ENCODE data around the gene EEFSEC. TPM values are rescaled to one million over a fixed set of nuclear protein-coding genes. Genes with fewer than 3 reads are reported as not detected.

EEFSEC gene
- total RNA-seq, 1 experiment from 2014 or later: 14.6 TPM

GRCh38 chr3:128267541-128267940 lies 114.3 kb downstream of the EEFSEC start:
- ChIA-PET POLR2A (no interaction called here), CTCF (no interaction called here)
- no peak for TF ChIP-seq CTCF (IDR thresholded peaks at IDR 0.05; ENCODE audit: unreplicated experiment)
- H3K9me3 Mint-ChIP-seq (ENCODE audit: unreplicated experiment): no peaks in the 10 kb centered on the region
- no peaks in the 10 kb centered on the region for H3K27me3 Mint-ChIP-seq (ENCODE audit: insufficient read depth, unreplicated experiment)
- intact Hi-C loops (cut with micrococcal nuclease): no loop called here
- BruUV-seq (replicated peaks): no TSS peak
- peaks cover 12% of the 10 kb centered on the region for H3K36me3 Mint-ChIP-seq (ENCODE audit: insufficient read depth, unreplicated experiment)
- DNase-seq (ENCODE audit: unreplicated experiment): no peak
- peaks cover 5% of the 10 kb centered on the region for H3K4me1 Mint-ChIP-seq (ENCODE audit: insufficient read depth, unreplicated experiment)
- H3K27ac Mint-ChIP-seq (ENCODE audit: low read depth, unreplicated experiment): no peak overlapping the region
- H3K4me3 Mint-ChIP-seq (ENCODE audit: unreplicated experiment): no peak overlapping the region

GRCh38 chr3:128269006-128269775 lies 115.9 kb downstream of the EEFSEC start:
- no peak for TF ChIP-seq CTCF (IDR thresholded peaks at IDR 0.05; ENCODE audit: unreplicated experiment)
- BruUV-seq (replicated peaks): no TSS peak
- intact Hi-C loops (cut with micrococcal nuclease): no loop called here
- Mint-ChIP-seq H3K27ac (ENCODE audit: low read depth, unreplicated experiment) (no peak overlapping the region), H3K9me3 (ENCODE audit: unreplicated experiment) (no peaks in the 10 kb centered on the region), H3K27me3 (ENCODE audit: insufficient read depth, unreplicated experiment) (no peaks in the 10 kb centered on the region), H3K4me3 (ENCODE audit: unreplicated experiment) (no peak overlapping the region), H3K4me1 (ENCODE audit: insufficient read depth, unreplicated experiment) (peaks cover 5% of the 10 kb centered on the region), H3K36me3 (ENCODE audit: insufficient read depth, unreplicated experiment) (peaks cover 12% of the 10 kb centered on the region)
- ChIA-PET POLR2A (interaction anchor here (1.4 to 2.1 kb wide), 2 partner anchors 9 to 12 kb away, joined by 3 to 9 read pairs; no protein-coding TSS in a partner anchor), CTCF (interaction anchor here (0.6 kb wide), 1 partner anchor 13 kb away, joined by 3 read pairs; no protein-coding TSS in a partner anchor)
- DNase-seq (ENCODE audit: unreplicated experiment): no peak

- CTCF ChIA-PET: interaction anchor here (0.6 kb wide), 2 partner anchors 14 to 23 kb away, joined by 3 to 5 read pairs; no protein-coding TSS in a partner anchor
- POLR2A ChIA-PET: interaction anchor here (1.4 to 2.1 kb wide), 2 partner anchors 10 to 13 kb away, joined by 3 to 9 read pairs; no protein-coding TSS in a partner anchor
- intact Hi-C loops (cut with micrococcal nuclease): no loop called here
- Mint-ChIP-seq H3K9me3 (ENCODE audit: unreplicated experiment) (no peaks in the 10 kb centered on the region), H3K4me1 (ENCODE audit: insufficient read depth, unreplicated experiment) (peaks cover 5% of the 10 kb centered on the region), H3K27ac (ENCODE audit: low read depth, unreplicated experiment) (no peak overlapping the region), H3K36me3 (ENCODE audit: insufficient read depth, unreplicated experiment) (peaks cover 12% of the 10 kb centered on the region), H3K27me3 (ENCODE audit: insufficient read depth, unreplicated experiment) (no peaks in the 10 kb centered on the region), H3K4me3 (ENCODE audit: unreplicated experiment) (no peak overlapping the region)
- BruUV-seq (replicated peaks): no TSS peak
- no peak for DNase-seq (ENCODE audit: unreplicated experiment)
- TF ChIP-seq CTCF (IDR thresholded peaks at IDR 0.05; ENCODE audit: unreplicated experiment): no peak
Measured at GRCh38 chr3:128269796-128270195, 116.5 kb downstream of the EEFSEC start.

- Mint-ChIP-seq H3K4me1 (ENCODE audit: insufficient read depth, unreplicated experiment) (peaks cover 5% of the 10 kb centered on the region), H3K9me3 (ENCODE audit: unreplicated experiment) (no peaks in the 10 kb centered on the region), H3K27me3 (ENCODE audit: insufficient read depth, unreplicated experiment) (no peaks in the 10 kb centered on the region), H3K4me3 (ENCODE audit: unreplicated experiment) (no peak overlapping the region), H3K36me3 (ENCODE audit: insufficient read depth, unreplicated experiment) (peaks cover 12% of the 10 kb centered on the region), H3K27ac (ENCODE audit: low read depth, unreplicated experiment) (peak overlapping the region; percentile 84)
- no peak for TF ChIP-seq CTCF (IDR thresholded peaks at IDR 0.05; ENCODE audit: unreplicated experiment)
- no TSS peak for BruUV-seq (replicated peaks)
- ChIA-PET POLR2A (interaction anchor here (0.6 to 2.1 kb wide), 5 partner anchors 11 to 126 kb away, joined by 3 to 9 read pairs (median 3); no protein-coding TSS in a partner anchor), CTCF (interaction anchor here (0.6 to 0.8 kb wide), 3 partner anchors 22 to 696 kb away, joined by 3 to 5 read pairs (median 5); no protein-coding TSS in a partner anchor)
- peak; percentile 44 for DNase-seq (ENCODE audit: unreplicated experiment)
- intact Hi-C loops (cut with micrococcal nuclease): no loop called here
Measured at GRCh38 chr3:128270559-128271492, 117.5 kb downstream of the EEFSEC start.

Measured in MCF 10A (cell line).